ENCODE results near the gene DLK1.

DLK1 gene

DNA sequence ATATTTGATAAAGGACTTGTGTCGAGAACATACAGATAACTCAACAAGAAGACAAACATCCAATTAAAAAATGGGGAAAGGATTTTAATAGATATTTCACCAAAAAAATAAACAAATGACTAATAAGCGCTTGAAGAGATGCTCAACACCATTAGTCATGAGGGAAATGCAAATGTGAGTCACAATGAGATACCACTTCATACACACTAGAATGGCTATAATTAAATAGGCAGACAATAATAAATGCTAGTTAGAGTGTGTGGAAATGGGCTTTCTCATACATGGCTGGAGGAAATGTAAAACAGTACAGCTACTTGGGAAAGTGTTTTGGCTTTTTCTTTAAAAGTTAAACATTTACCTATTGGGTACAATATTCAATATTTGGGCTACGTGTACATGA lies 34.8 kb downstream of the DLK1 start:
- DNase-seq (ENCODE audit: low spot score) = peak; percentile 19

- DNase-seq (ENCODE audit: low spot score) = peak; percentile 5
These were observed 35.4 kb downstream of the DLK1 start for GRCh38 chr14:100762089-100762515.

- DNase-seq (ENCODE audit: low spot score) = no peak
These were observed 36.2 kb downstream of the DLK1 start for GRCh38 chr14:100762901-100763300.

DNA sequence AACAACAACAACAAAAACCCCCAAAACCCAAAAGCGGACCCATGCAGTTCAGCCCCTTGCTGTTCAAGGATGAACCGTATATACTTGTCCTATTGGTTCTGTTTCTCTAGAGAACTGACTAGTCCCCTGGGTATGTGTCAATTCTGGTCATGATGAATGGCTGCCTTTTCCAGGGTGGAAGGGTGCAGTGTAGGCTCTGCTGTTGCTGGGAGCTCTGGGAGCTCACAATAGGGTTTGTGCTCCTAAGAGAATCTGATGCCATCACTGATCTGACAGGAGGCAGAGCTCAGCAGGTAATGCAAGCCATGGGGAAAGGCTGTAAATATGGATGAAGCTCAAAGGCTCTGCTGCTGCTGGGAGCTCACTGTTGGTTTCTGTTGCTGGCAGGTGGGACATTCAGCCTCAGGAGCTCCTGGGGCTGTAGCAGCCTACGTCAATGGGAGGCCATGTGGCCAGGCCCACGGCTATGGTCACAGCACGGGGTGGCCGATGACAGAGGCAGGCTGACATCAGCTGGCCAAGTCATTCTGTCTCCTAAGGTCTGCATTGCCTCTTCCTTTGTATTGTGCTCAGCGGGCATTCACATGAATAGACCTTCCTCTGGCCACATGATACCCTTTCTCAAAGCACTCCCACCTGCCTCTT lies 37.9 kb downstream of the DLK1 start:
- no peak for DNase-seq (ENCODE audit: low spot score)

- no peak for DNase-seq (ENCODE audit: low spot score)
These were observed 38.6 kb downstream of the DLK1 start for GRCh38 chr14:100765296-100765695.

- no peak for DNase-seq (ENCODE audit: low spot score)
These were observed 39.3 kb downstream of the DLK1 start for GRCh38 chr14:100765991-100766390.

DNA sequence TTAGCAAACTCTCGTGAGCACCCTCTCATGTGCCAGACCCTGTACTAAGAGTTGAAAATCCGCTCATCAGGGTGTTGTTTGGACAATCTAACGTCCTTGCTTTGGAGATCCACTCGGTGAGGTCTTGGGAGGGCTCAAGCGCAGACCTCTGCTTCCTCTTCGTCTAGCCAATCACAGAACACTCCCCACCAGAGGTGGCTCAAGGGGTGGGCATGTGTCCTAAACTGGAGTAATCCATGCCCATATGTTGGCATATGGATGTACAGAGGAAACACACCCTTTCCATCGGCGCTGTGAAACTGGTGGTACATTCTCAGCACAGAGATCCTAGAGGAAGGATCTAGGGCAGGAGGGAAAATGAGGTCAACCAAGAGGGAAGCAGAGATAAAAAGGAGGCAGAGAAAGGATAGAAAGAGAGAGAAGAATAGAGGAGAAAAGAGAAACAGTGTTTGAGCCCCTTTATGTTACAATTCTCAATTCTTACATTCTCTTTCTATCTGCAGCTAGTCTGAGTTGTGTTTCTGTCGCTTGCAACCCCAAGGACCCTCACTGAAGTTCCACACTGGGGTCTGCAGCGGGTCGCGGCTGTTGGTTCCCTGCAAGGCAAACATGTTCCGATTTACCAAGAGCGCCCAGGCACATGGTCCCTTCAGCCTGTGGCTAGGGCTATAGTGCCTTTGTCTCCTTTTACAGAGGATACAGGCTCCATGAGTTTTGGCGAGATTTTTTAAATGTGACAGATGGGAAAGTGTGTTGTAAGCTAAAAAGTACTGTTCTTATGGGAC lies 40.5 kb downstream of the DLK1 start:
- no peak for DNase-seq (ENCODE audit: low spot score)

DNA sequence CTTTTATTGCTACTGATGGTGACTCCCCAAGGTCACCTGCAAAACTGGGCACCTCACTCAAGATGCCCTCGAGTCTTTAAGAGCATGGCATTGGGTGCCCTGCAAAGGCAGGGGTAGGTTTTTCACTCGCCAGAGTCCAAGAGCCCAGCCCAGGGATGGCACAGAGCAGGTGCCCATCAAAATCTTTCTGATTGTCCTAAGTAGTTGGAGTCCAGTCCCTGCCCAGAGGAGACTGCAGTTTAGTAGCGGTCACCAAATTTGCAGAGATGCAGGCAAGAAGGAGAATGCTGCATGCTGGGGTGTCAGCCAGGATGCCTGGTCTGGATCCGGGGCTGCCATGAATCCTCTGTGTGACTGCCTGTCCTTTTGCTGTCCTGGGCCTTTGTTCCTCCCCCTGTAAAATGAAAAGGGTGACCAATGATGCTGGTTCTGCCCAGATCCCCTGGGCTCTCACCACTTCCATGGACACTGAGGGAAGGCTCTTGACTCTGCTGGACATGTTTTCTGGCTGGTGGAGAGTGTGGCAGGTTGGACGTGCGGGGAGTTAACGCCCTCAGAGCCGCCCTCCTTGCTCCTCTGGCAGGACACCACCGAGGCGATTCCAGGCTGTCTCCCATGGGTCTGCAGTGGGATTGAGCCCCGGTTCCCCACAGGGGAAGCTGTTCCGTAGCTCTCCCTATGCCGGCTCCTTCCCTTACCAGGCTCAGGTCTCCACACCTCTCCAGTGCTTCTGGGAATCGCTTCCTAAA lies 41.3 kb downstream of the DLK1 start:
- no peak for DNase-seq (ENCODE audit: low spot score)

- no peak for DNase-seq (ENCODE audit: low spot score)
These were observed 42.6 kb downstream of the DLK1 start for GRCh38 chr14:100769035-100769939.

DNA sequence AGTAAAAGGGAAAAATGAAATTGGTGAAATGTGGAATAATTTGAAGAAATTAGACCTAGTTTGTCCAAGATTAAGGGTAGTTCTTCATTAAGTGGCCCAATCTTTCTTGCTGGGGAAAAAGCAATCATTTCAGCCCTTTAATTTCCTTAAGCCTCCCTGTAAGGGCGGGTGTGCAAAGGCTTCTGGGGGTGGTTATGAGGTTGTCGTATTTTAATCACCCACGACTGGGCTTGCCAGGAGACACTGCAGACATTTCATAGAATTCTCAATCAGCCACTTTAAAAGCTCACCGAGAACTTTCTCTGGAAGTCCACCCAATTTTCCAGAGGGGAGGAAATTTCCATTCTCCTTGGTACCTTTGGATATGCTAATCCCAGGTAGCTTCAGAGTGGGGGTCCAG lies 43.4 kb downstream of the DLK1 start:
- DNase-seq (ENCODE audit: low spot score) = no peak

DNA sequence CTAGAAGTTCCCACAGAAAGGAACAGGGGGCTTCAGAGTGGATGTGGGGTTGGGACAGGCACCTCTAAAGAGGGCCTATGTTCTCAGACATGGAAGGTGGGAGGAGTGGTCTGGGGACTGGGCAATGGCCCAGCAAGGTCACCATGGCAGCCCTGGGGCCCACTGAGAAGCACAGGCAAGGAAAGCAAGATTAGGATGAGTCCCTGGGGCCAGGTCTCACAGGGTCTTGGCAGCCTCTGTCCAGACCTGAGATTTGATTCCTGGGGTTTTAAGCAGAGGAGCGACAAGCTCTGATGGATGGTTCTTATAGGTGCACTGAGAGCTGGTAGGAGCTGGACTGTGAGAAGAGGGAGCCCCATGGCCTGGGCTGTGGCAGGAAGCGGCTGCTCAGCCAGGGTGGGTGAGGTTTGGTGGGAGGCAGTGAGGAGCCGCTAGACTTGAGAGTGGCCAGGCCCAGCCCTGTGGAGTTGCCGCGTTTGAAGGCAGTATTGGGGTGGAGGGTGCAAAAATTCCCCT lies 44.0 kb downstream of the DLK1 start:
- no peak for DNase-seq (ENCODE audit: low spot score)

DNA sequence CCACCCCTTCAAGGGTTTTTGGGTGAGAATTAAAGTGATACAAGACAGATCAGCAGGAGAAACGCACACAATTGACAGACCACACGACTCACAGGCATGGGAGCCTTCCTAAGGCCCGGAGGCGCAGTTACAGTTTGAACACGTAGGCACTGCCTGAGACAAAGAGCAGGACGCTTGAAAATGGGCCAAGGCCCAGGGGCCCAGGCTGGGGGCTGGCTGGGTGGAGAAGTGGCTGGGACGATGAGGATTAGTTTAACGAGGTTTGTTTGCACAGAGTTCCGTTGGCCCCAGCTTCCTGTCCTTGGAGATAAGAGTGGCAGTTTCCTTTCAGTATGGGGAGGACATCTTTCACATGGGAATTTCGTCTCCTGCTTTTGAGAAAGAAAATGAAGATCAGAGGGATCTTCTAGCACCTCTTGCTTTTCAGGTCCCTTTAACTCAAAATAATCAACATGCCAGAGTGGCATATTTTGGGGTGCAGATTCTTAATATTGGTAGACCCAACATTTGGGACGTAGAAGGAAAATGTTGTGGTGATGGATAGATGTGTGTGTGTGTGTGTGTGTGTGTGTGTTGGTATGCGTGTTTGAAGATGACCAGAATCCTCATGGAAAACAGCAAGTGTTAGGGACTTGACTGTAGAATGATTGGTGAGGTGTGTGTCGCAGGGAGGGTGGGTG lies 44.6 kb downstream of the DLK1 start:
- DNase-seq (ENCODE audit: low spot score) = no peak

DNA sequence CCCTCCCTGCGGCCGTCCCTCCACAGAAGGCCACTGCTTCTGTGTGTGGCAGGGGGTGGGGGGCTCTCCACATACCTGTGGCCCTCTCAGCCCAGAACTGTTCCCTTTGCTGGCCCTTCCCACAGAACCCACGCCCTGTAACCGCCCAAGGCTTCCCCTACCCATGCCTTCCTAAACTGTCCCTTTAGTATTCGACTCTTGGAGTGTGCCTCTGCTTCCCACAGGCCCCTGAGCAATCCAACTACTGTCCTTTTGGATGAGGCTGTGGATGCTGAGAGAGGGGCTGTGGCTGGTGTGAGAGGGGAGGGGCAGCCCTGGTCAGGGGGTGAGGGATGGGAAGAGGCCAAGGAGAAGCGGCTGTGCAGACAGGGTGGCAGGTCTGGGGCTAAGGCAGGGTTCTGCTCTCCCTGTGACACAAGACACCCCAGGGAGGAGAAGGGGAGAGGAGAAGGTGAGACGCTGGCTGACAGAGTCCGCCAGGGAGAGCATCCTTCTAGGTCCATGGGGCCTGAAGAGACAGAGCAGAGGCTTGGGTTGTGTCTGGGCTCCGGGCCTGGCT lies 46.0 kb downstream of the DLK1 start:
- no peak for DNase-seq (ENCODE audit: low spot score)

GRCh38 chr14:100773331-100774163 lies 46.9 kb downstream of the DLK1 start:
- no peak for DNase-seq (ENCODE audit: low spot score)

DNA sequence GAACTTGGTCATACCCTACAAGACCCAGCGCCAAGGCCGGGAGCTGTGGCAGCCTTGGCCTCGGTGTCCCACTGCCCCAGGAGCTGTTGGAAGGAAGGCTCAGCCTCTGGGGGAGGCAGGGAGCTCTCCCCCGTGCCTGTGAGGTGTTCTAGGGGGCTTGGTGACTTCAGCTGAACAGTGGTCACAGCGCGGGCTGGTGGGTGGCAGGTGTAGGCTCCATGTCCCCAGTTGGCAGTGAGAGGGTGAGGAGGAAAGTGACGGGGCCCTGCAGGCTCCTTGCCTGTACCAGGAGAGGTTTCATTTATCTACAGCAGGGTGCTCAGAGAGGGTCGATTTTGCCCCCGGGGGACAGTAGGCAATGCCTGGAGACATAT lies 47.5 kb downstream of the DLK1 start:
- DNase-seq (ENCODE audit: low spot score) = no peak

- no peak for DNase-seq (ENCODE audit: low spot score)
These were observed 48.7 kb downstream of the DLK1 start for GRCh38 chr14:100775351-100775830.

GRCh38 chr14:100775831-100776591 lies 49.3 kb downstream of the DLK1 start:
- no peak for DNase-seq (ENCODE audit: low spot score)

- no peak for DNase-seq (ENCODE audit: low spot score)
These were observed 50.1 kb downstream of the DLK1 start for GRCh38 chr14:100776681-100777365.

Data from LoVo (cell line).